CD4-positive, alpha-beta T cell treated with Interleukin-1 beta for 1 hour (primary cell): ENCODE results near the gene LILRA5.
"Not testable (repeated sequence)": the region's sequence is repeated elsewhere in the genome, so short reads cannot be mapped to it uniquely, and the experiment has no call there.

Experiments
- DNase-seq, 2 donors: peaks; one replicate each; pipeline ENCODE4 v3.0.0-alpha.2; 2020 to 2022

The LILRA5 gene

DNA sequence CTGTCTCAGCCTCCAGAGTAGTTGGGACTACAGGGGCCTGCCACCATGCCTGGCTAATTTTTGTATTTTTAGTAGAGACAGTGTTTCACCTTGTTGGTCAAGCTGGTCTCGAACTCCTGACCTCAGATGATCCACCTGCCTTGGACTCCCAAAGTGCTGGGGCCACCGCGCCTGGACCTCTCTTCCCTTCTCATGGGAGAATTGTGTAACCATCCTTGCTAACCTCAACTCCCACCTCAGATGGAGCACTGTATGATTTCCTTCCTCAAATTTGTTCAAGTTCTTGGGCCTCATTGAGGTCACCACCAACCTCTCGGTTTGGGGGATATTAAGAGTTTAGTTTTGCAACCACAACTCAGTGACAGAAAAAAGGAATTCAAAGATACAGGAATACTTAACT lies 10.7 kb downstream of the LILRA5 start:
- DNase-seq, result peak in 1 of 2 donors; percentile 35

- no peak for DNase-seq
These were observed 13.5 kb downstream of the LILRA5 start for GRCh38 chr19:54299515-54299914.

DNA sequence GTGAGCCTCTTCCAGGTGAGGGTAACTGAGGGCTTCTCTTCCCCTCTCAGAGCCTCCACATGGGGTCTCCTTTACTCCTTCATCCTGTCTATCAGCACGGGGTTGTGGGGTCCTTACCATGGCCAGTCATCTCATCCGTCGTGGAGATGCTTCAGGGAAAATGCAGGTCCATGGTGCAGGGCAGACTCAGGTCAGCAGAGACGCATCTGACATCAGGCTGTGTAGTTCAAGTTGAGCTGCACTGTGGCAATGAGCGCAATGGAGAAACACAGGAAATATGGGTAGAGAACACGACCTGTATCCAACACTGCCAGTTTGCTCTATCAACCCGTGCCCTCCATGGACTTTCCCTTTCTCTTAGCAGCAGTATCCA lies 13.9 kb downstream of the LILRA5 start:
- no peak for DNase-seq

DNA sequence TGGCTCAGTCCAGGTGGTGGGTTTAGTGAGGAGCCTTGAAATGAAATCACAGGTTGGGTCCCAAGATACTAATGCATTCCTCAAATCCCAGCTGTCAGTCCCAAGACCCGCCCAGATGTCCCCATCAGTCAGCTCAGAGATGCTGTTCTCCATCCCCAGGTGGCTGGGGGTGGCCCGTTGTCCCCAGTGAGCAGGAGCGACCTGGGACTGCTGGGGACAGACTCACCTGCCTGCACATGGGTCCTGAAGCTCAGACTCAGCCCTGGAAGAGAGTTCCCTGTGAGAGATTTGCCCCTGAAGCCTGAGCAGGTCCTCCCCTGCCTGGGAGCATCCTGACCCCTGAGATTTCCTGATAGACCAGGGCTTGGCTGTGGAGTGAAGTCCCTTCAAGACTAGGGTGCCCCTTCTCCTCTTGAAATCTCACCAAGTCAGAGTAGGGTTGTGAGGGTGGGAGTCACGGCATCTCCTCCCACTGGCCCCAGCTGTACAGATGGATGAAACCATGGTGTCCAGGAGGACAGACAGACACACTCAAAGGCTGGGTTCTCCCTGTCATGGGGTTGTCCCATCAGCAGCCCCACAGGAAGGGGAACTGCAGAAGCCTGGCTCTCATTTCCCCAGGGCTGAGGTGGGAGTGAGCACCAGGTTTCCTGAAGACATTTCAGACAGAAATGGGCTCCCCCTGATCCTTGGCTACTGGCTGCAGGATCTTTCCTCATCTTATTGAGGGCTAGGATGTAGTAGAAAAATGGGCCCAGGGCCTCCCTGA lies 14.4 kb downstream of the LILRA5 start:
- no peak for DNase-seq

GRCh38 chr19:54297759-54298305 lies 15.1 kb downstream of the LILRA5 start:
- DNase-seq, result no peak

- DNase-seq, result no peak
These were observed 18.4 kb downstream of the LILRA5 start for GRCh38 chr19:54294539-54294938.

GRCh38 chr19:54289160-54289559 lies 23.8 kb downstream of the LILRA5 start:
- DNase-seq, result not testable (repeated sequence)

DNA sequence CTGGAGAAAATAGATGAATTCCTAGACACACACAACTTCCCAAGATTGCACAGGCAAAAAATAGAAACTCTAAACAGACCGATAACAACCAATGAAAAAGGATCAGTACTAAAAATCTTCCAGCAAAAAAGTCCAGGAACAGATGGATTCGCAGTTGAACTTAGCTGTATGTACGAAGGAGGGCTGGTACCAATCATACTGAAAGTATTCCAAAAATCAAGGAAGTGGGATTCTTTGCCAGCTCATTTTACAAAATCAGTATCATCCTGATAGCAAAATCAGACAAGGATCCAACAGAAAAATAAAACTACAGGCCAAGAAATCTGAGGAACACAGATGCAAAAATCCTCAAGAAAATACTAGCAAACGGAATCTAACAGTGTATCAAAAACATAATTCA lies 25.5 kb downstream of the LILRA5 start:
- no peak for DNase-seq

DNA sequence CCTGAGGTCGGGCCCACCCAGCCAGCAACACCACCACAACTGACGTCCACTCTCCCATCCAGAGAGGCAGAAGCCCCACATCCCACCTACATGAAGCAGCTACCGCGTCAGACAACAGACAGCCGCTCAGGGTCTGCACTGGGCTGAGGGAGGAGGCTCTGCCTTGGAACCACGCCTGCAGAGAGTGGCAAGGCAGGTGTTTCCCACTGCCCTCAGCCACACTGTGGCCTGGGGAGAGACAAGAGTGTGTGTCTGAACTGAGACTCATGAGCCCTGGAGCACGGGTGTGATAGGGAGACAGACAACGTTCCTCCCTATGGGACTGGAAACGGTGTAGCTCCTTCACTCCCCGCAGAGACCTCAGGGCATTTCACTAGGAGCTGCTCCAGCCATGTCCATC lies 26.7 kb downstream of the LILRA5 start:
- not testable (repeated sequence) for DNase-seq

GRCh38 chr19:54285427-54286056 lies 27.4 kb downstream of the LILRA5 start:
- DNase-seq, result peak; percentile 10 to 61

GRCh38 chr19:54282686-54283470 lies 30.1 kb downstream of the LILRA5 start:
- peak in 1 of 2 donors; percentile 48 for DNase-seq

DNA sequence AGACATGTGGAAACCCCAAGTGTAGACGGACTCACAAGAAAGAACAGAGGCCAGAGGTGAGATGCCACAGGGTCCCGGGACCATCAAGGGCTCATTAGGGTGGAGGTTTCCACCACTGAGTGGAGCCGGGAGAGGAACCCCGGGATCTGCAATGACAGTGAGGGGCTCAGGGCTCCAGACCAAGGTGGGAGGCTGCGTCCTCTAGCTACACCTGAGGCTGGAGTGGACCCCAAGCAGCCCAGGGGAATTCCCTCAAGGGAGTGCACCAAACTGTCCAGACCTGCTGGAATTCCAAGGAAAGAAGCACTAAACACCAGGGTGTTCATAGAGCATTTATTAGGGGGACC lies 31.3 kb downstream of the LILRA5 start:
- not testable (repeated sequence) for DNase-seq

GRCh38 chr19:54281007-54281728 lies 31.8 kb downstream of the LILRA5 start, which contains the start of gene LILRB2:
Gene LILRB2 (minus strand): TSS chr19:54281110. CDS start chr19:54280496, 614 bp downstream.
- DNase-seq, result no peak

DNA sequence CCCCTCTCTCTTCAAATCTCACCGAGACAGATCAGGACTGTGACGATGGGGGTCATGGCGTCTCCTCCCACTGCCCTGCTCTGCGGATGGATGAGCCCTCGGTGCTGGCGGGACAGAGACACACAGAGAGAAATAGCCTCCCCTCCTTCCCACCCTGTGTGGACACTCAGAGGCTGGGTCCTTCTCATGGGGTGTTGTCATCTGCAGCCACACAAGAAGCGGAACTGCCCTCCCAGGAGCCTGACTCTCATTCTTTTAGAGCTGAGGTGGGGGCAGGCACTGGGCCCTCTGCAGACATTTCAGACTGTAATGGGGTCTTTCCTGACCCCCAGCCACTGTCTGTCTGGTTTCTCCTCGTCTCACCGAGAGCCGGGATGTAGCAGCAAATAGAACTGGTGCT lies 32.5 kb downstream of the LILRA5 start:
- DNase-seq, result peak in 1 of 2 donors; percentile 47

DNA sequence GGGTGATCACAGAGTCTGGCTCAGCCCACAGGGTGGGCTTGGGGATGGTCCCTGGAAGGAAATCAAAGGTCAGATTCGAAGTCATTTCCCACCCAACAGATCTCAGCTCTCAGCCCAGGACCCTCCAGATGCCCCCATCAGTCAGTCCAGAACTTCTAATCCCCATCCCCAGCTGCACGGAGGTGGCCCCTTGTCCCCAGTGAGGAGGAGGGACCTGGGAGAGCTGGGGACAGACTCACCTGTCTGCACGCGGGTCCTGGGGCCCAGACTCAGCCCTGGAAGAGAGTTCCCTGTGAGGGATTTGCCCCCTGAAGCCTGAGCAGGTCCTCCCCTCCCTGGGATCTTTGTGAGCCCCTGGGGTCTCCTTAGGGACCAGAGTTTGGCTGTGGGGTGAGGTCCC lies 32.9 kb downstream of the LILRA5 start:
- DNase-seq, result not testable (repeated sequence)

DNA sequence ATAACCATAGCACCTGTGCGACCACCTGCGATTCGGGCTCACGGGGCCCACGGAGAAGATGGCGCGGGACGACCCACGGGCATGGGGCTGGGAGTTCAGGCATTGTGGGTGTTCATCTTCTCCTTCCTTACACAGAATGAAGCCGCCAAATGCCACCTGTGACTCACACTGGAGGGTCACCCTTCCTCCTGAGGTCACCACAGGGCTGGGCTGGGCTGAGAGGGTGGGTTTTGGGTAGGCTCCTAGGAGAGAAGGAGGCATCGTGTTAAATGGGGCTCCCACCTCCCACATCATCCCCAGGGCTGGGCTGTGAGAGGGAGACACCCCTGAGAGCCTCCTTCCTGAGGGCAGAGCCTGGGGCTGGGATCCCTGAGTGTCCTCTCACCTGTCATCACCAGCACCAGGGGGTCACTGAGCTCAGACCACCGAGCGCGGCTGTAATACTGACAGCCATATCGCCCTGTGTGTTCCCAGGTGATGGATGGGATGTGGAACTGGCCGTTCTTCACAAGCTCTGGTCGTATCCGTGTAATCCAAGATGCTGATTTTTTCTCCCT lies 33.5 kb downstream of the LILRA5 start:
- no peak for DNase-seq

GRCh38 chr19:54278571-54279195 lies 34.3 kb downstream of the LILRA5 start:
- not testable (repeated sequence) for DNase-seq

DNA sequence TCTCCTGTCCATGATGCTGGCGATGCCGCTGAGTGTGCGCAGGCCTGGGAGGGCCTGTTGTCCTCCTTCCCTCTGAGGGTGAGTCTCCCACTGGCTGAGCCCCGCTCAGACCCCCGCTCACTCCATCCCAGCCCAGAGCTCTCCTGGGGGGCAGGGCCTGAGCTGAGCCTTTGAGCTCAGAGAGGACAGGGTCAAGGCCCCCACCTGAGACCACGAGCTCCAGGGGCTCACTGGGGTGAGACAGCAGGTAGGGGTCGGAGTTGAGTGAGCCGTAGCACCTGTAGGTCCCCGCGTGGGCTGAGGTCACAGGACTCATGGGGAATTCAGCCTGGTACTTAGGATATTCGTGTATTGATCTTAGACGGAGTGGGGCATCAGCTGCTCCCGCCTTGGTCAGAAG lies 34.9 kb downstream of the LILRA5 start:
- not testable (repeated sequence) for DNase-seq

DNA sequence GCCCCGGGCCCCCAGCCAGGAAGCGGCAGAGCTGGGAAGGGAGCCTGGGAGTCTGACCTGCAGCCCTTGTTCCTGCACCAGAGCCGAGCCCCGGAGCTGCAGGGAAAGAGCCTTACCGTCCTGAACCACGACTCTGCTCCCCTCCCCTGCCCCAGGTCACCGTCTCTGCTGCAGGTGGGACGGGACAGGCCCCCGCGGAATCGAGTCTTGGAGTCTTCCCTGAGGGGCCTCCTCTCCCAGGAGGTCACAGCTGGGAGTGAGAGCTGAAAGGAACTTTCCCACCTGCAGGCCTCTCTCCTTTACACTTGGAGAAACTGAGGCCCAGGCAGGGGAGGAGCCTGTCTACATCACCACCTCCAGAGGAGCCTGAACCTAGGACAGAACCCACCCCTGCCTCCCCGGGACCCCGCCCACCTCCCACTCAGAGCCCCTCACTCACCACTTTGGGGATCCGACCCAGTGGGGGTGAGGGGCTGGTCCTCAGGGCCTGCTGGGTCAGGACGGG lies 35.8 kb downstream of the LILRA5 start:
- not testable (repeated sequence) for DNase-seq

GRCh38 chr19:54275951-54276350 lies 37.0 kb downstream of the LILRA5 start:
- DNase-seq, result no peak

GRCh38 chr19:54274516-54274915 lies 38.5 kb downstream of the LILRA5 start:
- DNase-seq, result not testable (repeated sequence)

- DNase-seq, result no peak
These were observed 39.1 kb downstream of the LILRA5 start for GRCh38 chr19:54273821-54274220.
